Psoas muscle (tissue), 8 donors: ENCODE data around the gene MRPS27. TPM values are rescaled to one million over a fixed set of nuclear protein-coding genes. Genes with fewer than 3 reads are reported as not detected.

Source experiments
- ATAC-seq, 4 donors: fragments of 200-7000 bp; cut with Tn5 transposase; one replicate each; pipeline ENCODE4 v1.9.1; 2020; ENCODE audit warnings: moderate library complexity in 3 of 4, mild to moderate bottlenecking in 2 of 4
- DNase-seq, 2 donors: peaks; one replicate each; pipeline ENCODE4 v3.0.0-alpha.2; 2020
- H3K27ac ChIP-seq: fragments of 200-600 bp; one replicate; pipeline ENCODE4 v1.8.0; 2022
- H3K27me3 ChIP-seq, 3 donors: fragments of 200-600 bp in 1 of 3; one replicate each; pipeline versions ENCODE4 v1.6.1 to v1.8.0; 2013 to 2022; ENCODE audit warnings: low read length in 2 of 3, mild to moderate bottlenecking in 2 of 3, moderate library complexity in 1 of 3; ENCODE audit not compliant: insufficient read depth in 3 of 3
- H3K36me3 ChIP-seq, 2 donors: fragments of 200-600 bp in 1 of 2; one replicate each; pipeline versions ENCODE4 v1.6.1 to v1.8.0; 2013 to 2022; ENCODE audit warnings: low read depth in 1 of 2, mild to moderate bottlenecking in 1 of 2, moderate library complexity in 1 of 2; ENCODE audit not compliant: insufficient read depth in 1 of 2
- H3K4me1 ChIP-seq: fragments of 200-600 bp; one replicate; pipeline ENCODE4 v1.8.0; 2022
- H3K4me3 ChIP-seq: fragments of 200-600 bp; one replicate; pipeline ENCODE4 v1.8.0; 2022; ENCODE audit warnings: mild to moderate bottlenecking
- H3K9me3 ChIP-seq: fragments of 200-600 bp; one replicate; pipeline ENCODE4 v1.8.0; 2022
- CTCF ChIP-seq: fragments of 200-600 bp; IDR thresholded peaks from one replicate; pipeline ENCODE4 v1.8.0; 2022; ENCODE audit warnings: antibody characterized with exemption
- WGBS, 3 donors: extraction: QIAGEN DNeasy Blood & Tissue Kit; methylation state at CpG; one replicate each; pipeline versions ENCODE4 v1.1.6 to v1.1.7; 2013; 5-methylcytosine and 5-hydroxymethylcytosine counted together
- intact Hi-C, 2 donors: fragments of 100-400 bp; cut with DNase I; formaldehyde crosslinking; loops; one replicate each; pipeline versions ENCODE4 v1.11.0 to v1.14.2; 2022
- polyA plus RNA-seq, 3 donors: library from polyadenylated mRNA; stranded (reverse); fragments of 200-250 nt; gene quantifications; one replicate each; pipeline ENCODE4 v1.2.3, GENCODE V29; 2013
- total RNA-seq, 4 donors: library from RNA; stranded (reverse); fragmentation: NEBNext Ultra II Directional in 2 of 4; extraction: Animal tissue kit (Norgen Biotek cat#: 25700) in 2 of 4; gene quantifications; one replicate each; pipeline versions ENCODE4 v1.2.1 to v1.2.4, GENCODE V29; 2021 to 2023
- donor health status: healthy with polysubstance abuse.
- donor health status: DM: no; HTN: no; CAD: no; lungs with moderate emphysema.
- donor health status: Bipolar disorder and iron deficiency.
- donor health status: healthy.
- donor health status: DM: yes; HTN: yes; CAD: no.
- donor health status: DM: no; HTN: no; CAD: no.
- donor health status: DM: no; HTN: no; CAD: no.
- donor health status: DM: yes; HTN: yes; CAD: no.

MRPS27 gene
- total and polyA plus RNA-seq, 7 donors: 34.9 to 76.9 (median 55.5) TPM

DNA sequence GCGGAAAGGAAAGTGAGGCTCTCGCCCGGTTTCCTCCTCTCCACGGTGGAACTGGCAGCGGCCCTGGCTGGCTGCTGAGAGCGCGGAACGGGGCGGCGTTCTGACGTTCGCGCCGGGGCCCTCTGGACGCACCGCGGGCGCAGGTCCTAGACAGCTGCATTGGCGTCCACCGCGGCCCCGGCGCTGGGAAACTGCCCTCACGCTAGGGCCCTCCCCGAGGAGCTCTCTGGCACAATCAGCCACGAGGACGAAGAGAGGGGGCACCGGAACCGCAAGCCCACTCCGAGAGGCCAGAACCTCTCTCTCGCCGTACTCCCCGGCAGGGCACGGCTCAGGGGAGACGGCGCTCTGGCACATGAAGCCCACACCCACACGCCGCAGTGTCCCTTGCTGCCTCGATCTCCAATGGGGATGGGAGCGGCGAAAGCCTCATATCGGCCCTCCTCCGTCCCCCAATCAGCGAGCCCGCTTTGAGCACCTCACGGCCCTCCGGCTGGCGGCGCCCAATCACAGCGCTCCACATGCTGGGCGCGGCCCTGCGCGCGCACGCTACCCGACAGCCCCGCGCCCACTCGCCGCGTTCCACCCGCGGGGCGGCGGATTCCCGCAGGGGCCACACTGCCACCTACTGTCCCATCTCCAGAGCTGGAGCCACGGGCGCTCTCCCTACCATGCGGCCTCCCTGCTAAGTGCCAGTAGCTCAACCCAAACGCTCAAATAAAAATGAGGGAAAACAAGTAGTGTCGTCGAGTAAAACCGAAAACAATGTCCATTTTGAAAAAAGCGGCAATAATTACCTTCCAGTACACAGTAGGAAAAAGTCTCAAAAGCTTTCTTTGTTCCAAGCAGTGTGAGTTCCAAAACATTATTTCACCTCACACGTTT, 11.8 kb downstream of the MRPS27 start:
- peak; percentile 97 to 99 for DNase-seq
- peak; percentile 88 for TF ChIP-seq CTCF
- WGBS, 3 donors: 1% methylated on average over 73 to 76 of the region's 76 CpGs
- peak overlapping the region; percentile 85 for H3K4me3 ChIP-seq
- H3K36me3 ChIP-seq: peaks cover 6 to 39% of the 10 kb centered on the region in 2 donors
- H3K4me1 ChIP-seq: peaks cover 7% of the 10 kb centered on the region
- ATAC-seq: peak; percentile 98 to 99 (median 99)
- intact Hi-C loops: loop anchor here (1.0 to 5.0 kb wide), 3 partner anchors 171 to 526 kb away; no protein-coding TSS in a partner anchor
- no peaks in the 10 kb centered on the region for H3K27me3 ChIP-seq
- peak overlapping the region; percentile 97 for H3K27ac ChIP-seq
- no peaks in the 10 kb centered on the region for H3K9me3 ChIP-seq

DNA sequence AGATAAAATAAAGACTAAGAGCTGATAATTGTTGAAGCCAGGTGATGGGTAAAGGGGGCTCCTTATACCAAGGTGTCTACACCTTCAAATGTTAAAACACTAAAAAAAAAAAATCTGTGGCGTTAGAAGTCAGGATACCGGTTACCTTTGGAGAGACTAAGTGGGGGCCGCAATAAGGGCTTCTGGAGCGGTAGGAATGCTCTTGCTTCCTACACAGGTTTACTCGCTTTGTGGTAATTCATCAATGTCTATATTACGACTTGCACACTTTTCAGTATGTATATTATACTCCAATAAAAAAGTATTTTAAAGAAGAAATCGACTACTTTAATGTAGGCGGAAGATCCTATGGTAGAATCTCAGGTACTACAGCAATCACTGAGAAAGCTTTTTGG, 12.5 kb downstream of the MRPS27 start:
- no peak for DNase-seq
- Histone ChIP-seq H3K4me1 (peaks cover 7% of the 10 kb centered on the region), H3K4me3 (peak overlapping the region; percentile 85), H3K27ac (peak overlapping the region; percentile 97), H3K9me3 (no peaks in the 10 kb centered on the region), H3K36me3 (peaks cover 6 to 33% of the 10 kb centered on the region in 2 donors), H3K27me3 (no peaks in the 10 kb centered on the region)
- WGBS, 3 donors: 3 to 7% (median 3%) methylated on average over 8 of the region's 8 CpGs
- intact Hi-C loops: loop anchor here in 1 of 2 donors (5.0 kb wide), 2 partner anchors 170 to 525 kb away; no protein-coding TSS in a partner anchor
- TF ChIP-seq CTCF: no peak
- ATAC-seq: no peak

DNA sequence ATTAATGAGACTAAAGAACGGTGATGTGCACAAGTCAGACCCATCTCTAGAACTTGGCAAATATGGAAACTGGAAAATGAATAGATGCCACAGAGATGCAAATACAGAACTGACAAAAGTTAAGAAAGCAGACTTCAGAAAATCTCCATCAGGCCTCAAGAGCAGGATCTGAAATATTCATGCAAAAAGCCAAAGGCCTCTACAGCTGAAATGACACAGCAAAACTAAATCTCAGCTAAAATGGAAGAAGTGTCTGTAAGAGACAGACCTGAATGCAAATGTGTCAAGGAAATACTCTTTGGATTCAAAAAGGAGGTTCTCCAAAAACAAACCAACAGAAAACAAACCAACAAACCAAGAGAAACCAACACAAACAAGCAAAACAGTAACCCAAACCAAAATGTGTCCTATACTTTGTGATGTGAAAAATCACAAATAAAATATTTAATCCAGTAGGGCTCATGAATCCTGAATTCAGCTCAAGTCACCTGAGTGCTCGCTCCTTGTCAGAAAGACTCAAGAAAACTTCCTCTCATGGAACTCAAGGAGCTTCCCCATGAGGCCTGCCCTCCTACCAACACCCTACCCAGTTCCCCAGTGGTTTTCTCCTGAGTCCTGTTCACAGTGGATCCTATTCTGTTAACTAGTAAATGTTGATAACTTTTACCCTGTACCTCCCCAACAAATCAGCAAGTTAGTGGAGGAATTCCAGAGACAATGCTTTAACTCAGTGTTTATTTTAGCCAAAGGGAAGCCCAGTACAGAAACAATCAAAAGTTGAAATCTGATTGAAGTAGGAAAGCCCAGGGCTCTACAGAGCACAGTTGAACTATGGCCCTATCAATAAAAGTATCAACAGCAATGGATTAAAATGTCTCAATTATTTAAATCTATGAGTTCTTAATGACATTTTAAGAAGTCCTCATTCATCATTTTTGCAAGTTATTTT, 14.6 kb downstream of the MRPS27 start:
- H3K9me3 ChIP-seq: no peaks in the 10 kb centered on the region
- DNase-seq (no peak), ATAC-seq (no peak)
- TF ChIP-seq CTCF: no peak
- intact Hi-C loops: loop anchor here (1.0 to 5.0 kb wide), 3 partner anchors 168 to 523 kb away; no protein-coding TSS in a partner anchor
- no peaks in the 10 kb centered on the region for H3K27me3 ChIP-seq
- peaks cover 7% of the 10 kb centered on the region for H3K4me1 ChIP-seq
- no peak overlapping the region for H3K4me3 ChIP-seq
- peaks cover 4 to 12% of the 10 kb centered on the region in 2 donors for H3K36me3 ChIP-seq
- WGBS, 3 donors: 93 to 98% (median 96%) methylated on average over 2 of the region's 2 CpGs
- peak overlapping the region; percentile 97 for H3K27ac ChIP-seq

DNA sequence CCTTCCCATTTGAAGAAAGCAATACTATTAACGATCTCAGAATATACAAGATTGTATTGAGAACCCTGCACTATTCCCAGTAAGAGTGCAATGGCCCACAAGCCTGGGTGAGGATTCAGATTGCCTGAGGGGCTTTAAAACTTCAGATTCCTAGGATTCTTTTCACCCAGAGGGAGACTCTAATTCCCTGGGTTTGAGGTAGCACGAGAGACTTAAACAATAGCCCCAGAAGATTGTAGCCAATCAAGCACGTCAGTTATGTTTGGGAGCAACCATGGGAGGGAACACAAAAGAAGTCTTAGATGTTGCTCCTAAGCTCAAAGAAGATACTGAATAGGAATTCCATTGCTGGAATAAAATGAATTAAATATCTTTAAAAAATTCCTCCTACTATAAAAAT, 17.9 kb downstream of the MRPS27 start:
- H3K27ac ChIP-seq: no peak overlapping the region
- no peaks in the 10 kb centered on the region for H3K27me3 ChIP-seq
- no peaks in the 10 kb centered on the region for H3K9me3 ChIP-seq
- no peak for TF ChIP-seq CTCF
- WGBS, 3 donors: 65 to 66% (median 65%) methylated on average over 3 of the region's 3 CpGs
- H3K36me3 ChIP-seq: peaks cover 0 to 3% of the 10 kb centered on the region in 2 donors
- intact Hi-C loops: no loop called here
- H3K4me3 ChIP-seq: no peak overlapping the region
- peaks cover 4% of the 10 kb centered on the region for H3K4me1 ChIP-seq
- DNase-seq (no peak), ATAC-seq (no peak)
